H1 (cell line): ENCODE results near the gene KCTD19. TPM values are rescaled to one million over a fixed set of nuclear protein-coding genes. Genes with fewer than 3 reads are reported as not detected.

Experiments used
- CTCF ChIA-PET: fragments of 300-600 bp; sonication (Branson Sonifier 250); formaldehyde crosslinking; loops from one replicate; lab custom pipeline; 2021; ENCODE audit not compliant: partially characterized antibody; lab: Charles Lee
- POLR2A ChIA-PET: fragments of 300-600 bp; sonication (Branson Sonifier 250); formaldehyde crosslinking; loops from one replicate; lab custom pipeline; 2021; ENCODE audit warnings: inconsistent platforms; ENCODE audit not compliant: partially characterized antibody; lab: Charles Lee
- DNase-seq, 2 experiments: peaks; one replicate each; pipeline versions ENCODE4 v3.0.0 to v3.0.0-alpha.2; 2010 to 2022; ENCODE audit warnings: low spot score in 2 of 2, low read depth in 1 of 2, mixed read lengths in 1 of 2
- FAIRE-seq: peaks from 2 replicates; lab custom pipeline; 2011; peaks lifted over from hg19 to GRCh38; lab: Jason Lieb, UNC
- H2AFZ ChIP-seq: 2 replicates; pipeline ENCODE4 v1.8.1; 2012; ENCODE audit warnings: low read length, inconsistent platforms
- H2AK5ac ChIP-seq: 2 replicates; pipeline ENCODE4 v1.6.1; 2013; ENCODE audit warnings: low read depth, low read length
- H2BK120ac ChIP-seq: replicated peaks from 2 replicates; pipeline ENCODE3; 2013; ENCODE audit warnings: low read depth, low read length, inconsistent platforms
- H2BK12ac ChIP-seq: 2 replicates; pipeline ENCODE4 v1.6.1; 2013; ENCODE audit warnings: low read depth, low read length
- H2BK15ac ChIP-seq: 2 replicates; pipeline ENCODE4 v1.6.1; 2013; ENCODE audit warnings: low read length
- H2BK20ac ChIP-seq: 2 replicates; pipeline ENCODE4 v1.6.1; 2013; ENCODE audit warnings: low read length
- H2BK5ac ChIP-seq: 2 replicates; pipeline ENCODE4 v1.6.1; 2013; ENCODE audit warnings: low read depth, low read length
- H3K14ac ChIP-seq: 2 replicates; pipeline ENCODE4 v1.6.1; 2013; ENCODE audit warnings: inconsistent platforms; ENCODE audit not compliant: insufficient read length
- H3K18ac ChIP-seq: 2 replicates; pipeline ENCODE4 v1.6.1; 2013; ENCODE audit warnings: low read length; ENCODE audit errors: extremely low read depth
- H3K23ac ChIP-seq: 2 replicates; pipeline ENCODE4 v1.6.1; 2013; ENCODE audit warnings: inconsistent platforms; ENCODE audit not compliant: insufficient read length
- H3K23me2 ChIP-seq: 2 replicates; pipeline ENCODE4 v1.6.1; 2013; ENCODE audit warnings: low read depth, low read length
- H3K27ac ChIP-seq: 2 replicates; pipeline ENCODE4 v1.6.1; 2011; ENCODE audit warnings: low read depth, low read length, inconsistent platforms
- H3K27me3 ChIP-seq, 4 experiments: replicated peaks in 1 of 4; 1 replicate in 1 of 4; 2 replicates in 3 of 4; pipeline versions ENCODE4 v1.6.1 to v1.8.1; 2011 to 2013; ENCODE audit warnings: low read length in 3 of 4, mild to moderate bottlenecking in 3 of 4, inconsistent platforms in 2 of 4, mixed read lengths in 2 of 4, moderate library complexity in 1 of 4; ENCODE audit not compliant: control insufficient read depth in 3 of 4, insufficient read depth in 3 of 4; ENCODE audit errors: extremely low read depth in 1 of 4
- H3K36me3 ChIP-seq, 4 experiments: 2 replicates each; pipeline versions ENCODE4 v1.6.1 to v1.8.1; 2011 to 2013; ENCODE audit warnings: mild to moderate bottlenecking in 4 of 4, low read length in 3 of 4, moderate library complexity in 2 of 4, control low read depth in 1 of 4, inconsistent platforms in 1 of 4; ENCODE audit not compliant: insufficient read depth in 4 of 4, control insufficient read depth in 2 of 4
- H3K4ac ChIP-seq: replicated peaks from 2 replicates; pipeline ENCODE3; 2013; ENCODE audit warnings: low read length, low read depth, mixed read lengths, inconsistent platforms; ENCODE audit not compliant: insufficient read length
- H3K4me1 ChIP-seq, 4 experiments: replicated peaks in 1 of 4; 1 replicate in 1 of 4; 2 replicates in 3 of 4; pipeline versions ENCODE4 v1.6.1 to v1.8.1; 2011 to 2013; ENCODE audit warnings: low read length in 3 of 4, inconsistent platforms in 2 of 4, mixed read lengths in 1 of 4; ENCODE audit not compliant: insufficient read depth in 4 of 4, control insufficient read depth in 3 of 4
- H3K4me2 ChIP-seq, 2 experiments: 2 replicates each; pipeline versions ENCODE4 v1.6.1 to v1.8.1; 2011 to 2013; ENCODE audit warnings: low read depth in 2 of 2, low read length in 2 of 2, control low read depth in 1 of 2, inconsistent platforms in 1 of 2, mild to moderate bottlenecking in 1 of 2; ENCODE audit not compliant: insufficient read depth in 1 of 2
- H3K4me3 ChIP-seq, 4 experiments: fragments of 200-600, 300-600 bp in 1 of 4; sonication (generic), shearing (Covaris generic), sonication (Bioruptor Twin) in 1 of 4; 2 replicates each; pipeline versions ENCODE4 v1.5.1 to v1.8.1; 2011 to 2016; ENCODE audit warnings: low read length in 4 of 4, low read depth in 3 of 4, control low read depth in 2 of 4, inconsistent platforms in 2 of 4, mild to moderate bottlenecking in 2 of 4, mixed read lengths in 1 of 4, moderate library complexity in 1 of 4; ENCODE audit not compliant: insufficient read depth in 2 of 4; ENCODE audit errors: extremely low read depth in 1 of 4
- H3K56ac ChIP-seq: replicated peaks from 2 replicates; pipeline ENCODE3; 2013; ENCODE audit warnings: low read depth, mild to moderate bottlenecking, mixed read lengths, low read length, inconsistent platforms; ENCODE audit not compliant: insufficient read length
- H3K79me1 ChIP-seq: 2 replicates; pipeline ENCODE4 v1.6.1; 2013; ENCODE audit warnings: low read depth, low read length, control low read depth
- H3K79me2 ChIP-seq, 2 experiments: 2 replicates each; pipeline versions ENCODE4 v1.6.1 to v1.8.1; 2012 to 2013; ENCODE audit warnings: low read length in 2 of 2, mild to moderate bottlenecking in 2 of 2, inconsistent platforms in 1 of 2; ENCODE audit not compliant: insufficient read depth in 2 of 2, control insufficient read depth in 1 of 2
- H3K9ac ChIP-seq, 4 experiments: replicated peaks in 1 of 4; 1 replicate in 1 of 4; 2 replicates in 3 of 4; pipeline versions ENCODE4 v1.6.1 to v1.8.1; 2011 to 2013; ENCODE audit warnings: low read depth in 3 of 4, low read length in 3 of 4, control low read depth in 2 of 4, mild to moderate bottlenecking in 2 of 4, moderate library complexity in 2 of 4, inconsistent platforms in 1 of 4; ENCODE audit errors: extremely low read depth in 1 of 4
- H3K9me3 ChIP-seq, 2 experiments: 2 replicates each; pipeline versions ENCODE4 v1.6.1 to v1.8.1; 2012 to 2013; ENCODE audit warnings: mild to moderate bottlenecking in 2 of 2, moderate library complexity in 2 of 2, control low read depth in 1 of 2, inconsistent platforms in 1 of 2, low read depth in 1 of 2, low read length in 1 of 2, mixed read lengths in 1 of 2; ENCODE audit not compliant: insufficient read depth in 2 of 2
- H4K20me1 ChIP-seq, 2 experiments: replicated peaks in 1 of 2; 2 replicates each; pipeline versions ENCODE3 to v1.8.1; 2011 to 2013; ENCODE audit warnings: inconsistent platforms in 2 of 2, low read length in 2 of 2, mild to moderate bottlenecking in 1 of 2; ENCODE audit not compliant: insufficient read depth in 2 of 2, control insufficient read depth in 1 of 2
- H4K5ac ChIP-seq: 2 replicates; pipeline ENCODE4 v1.6.1; 2013; ENCODE audit warnings: low read length, low read depth, mixed read lengths, inconsistent platforms; ENCODE audit not compliant: insufficient read length
- H4K8ac ChIP-seq: 2 replicates; pipeline ENCODE4 v1.8.0; 2013; ENCODE audit warnings: mild to moderate bottlenecking, moderate library complexity, low read length, inconsistent platforms; ENCODE audit not compliant: insufficient read depth; ENCODE audit errors: extremely low read depth
- H4K91ac ChIP-seq: replicated peaks from 2 replicates; pipeline ENCODE3; 2013; ENCODE audit warnings: low read length, mixed read lengths, inconsistent platforms; ENCODE audit not compliant: insufficient read length
- BRCA1 ChIP-seq: IDR thresholded peaks from 2 replicates; pipeline ENCODE4 v1.6.1; 2012; ENCODE audit warnings: low read depth, low read length, improper control_type of control experiment
- CEBPB ChIP-seq: IDR thresholded peaks from 2 replicates; pipeline ENCODE4 v1.6.1; 2012; ENCODE audit warnings: low read depth, low read length
- EGR1 ChIP-seq: IDR thresholded peaks from 2 replicates; pipeline ENCODE4 v1.6.1; 2011; ENCODE audit warnings: low read depth, low read length, borderline replicate concordance
- FOSL1 ChIP-seq: IDR thresholded peaks from 2 replicates; pipeline ENCODE4 v1.6.1; 2011; ENCODE audit warnings: mild to moderate bottlenecking, low read depth, low read length, moderate library complexity; ENCODE audit not compliant: insufficient read depth
- SP2 ChIP-seq: IDR thresholded peaks from 2 replicates; pipeline ENCODE4 v1.6.1; 2012; ENCODE audit warnings: mild to moderate bottlenecking, low read length, inconsistent platforms
- USF2 ChIP-seq: IDR thresholded peaks from 2 replicates; pipeline ENCODE4 v1.6.1; 2011; ENCODE audit warnings: low read length, improper control_type of control experiment
- WGBS, 2 experiments: shearing (Covaris generic) in 1 of 2; methylation state at CpG; one replicate each; pipeline versions ENCODE4 v1.1.6 to v1.1.7; 2013 to 2015; ENCODE audit warnings: low lambda C conversion rate in 2 of 2, mixed read lengths in 2 of 2, inconsistent platforms in 1 of 2, low coverage in 1 of 2, missing lambda C conversion rate in 1 of 2; ENCODE audit not compliant: insufficient replicate concordance in 2 of 2, insufficient coverage in 1 of 2, insufficient read length in 1 of 2; ENCODE audit errors: extremely low coverage in 1 of 2, missing lambda C conversion rate in 1 of 2; 5-methylcytosine and 5-hydroxymethylcytosine counted together
- polyA plus RNA-seq, 7 experiments: library from polyadenylated mRNA; depleted of rRNA in 3 of 7; stranded (reverse) in 5 of 7; unstranded in 2 of 7; fragments of >200 nt in 5 of 7; fragments of 200-250 nt in 2 of 7; gene quantifications; 1 replicate in 5 of 7; 2 replicates in 1 of 7; 4 replicates in 1 of 7; pipeline versions ENCODE4 v1.2.1 to v1.2.3, GENCODE V29; 2011 to 2013; ENCODE audit warnings: missing spikeins in 2 of 7, mixed read lengths in 2 of 7
- total RNA-seq: library from RNA; stranded (reverse); fragmentation: NEBNext Ultra II Directional; extraction: Animal tissue kit (Norgen Biotek cat#: 25700); gene quantifications from 2 replicates; pipeline ENCODE4 v1.2.1, GENCODE V29; 2021

Gene KCTD19
- total and polyA plus RNA-seq, 2 of the 8 experiments (the other 6 are each of a cell fraction or from before 2014, with no cell fraction given), result 0.06 to 0.24 TPM

GRCh38 chr16:67350324-67350723, 23.8 kb upstream of the KCTD19 start:
- H3K79me1 ChIP-seq, result no peaks in the 10 kb centered on the region
- no peak overlapping the region for H4K91ac ChIP-seq
- H2BK12ac ChIP-seq, result no peak overlapping the region
- no peak overlapping the region for H3K9ac ChIP-seq
- no peaks in the 10 kb centered on the region for H3K23me2 ChIP-seq
- H2BK120ac ChIP-seq, result no peak overlapping the region
- H3K4ac ChIP-seq, result no peak overlapping the region
- H4K5ac ChIP-seq, result no peak overlapping the region
- no peak overlapping the region for H2AK5ac ChIP-seq
- 83% methylated on average over 1 of the region's 1 CpG; no CpG with 5 or more reads in 1 of the 2 experiments for WGBS, 2 experiments
- H3K4me1 ChIP-seq, result no peaks in the 10 kb centered on the region
- H3K9me3 ChIP-seq, result no peaks in the 10 kb centered on the region
- H3K79me2 ChIP-seq, result no peaks in the 10 kb centered on the region
- H2AFZ ChIP-seq, result no peak overlapping the region
- H4K8ac ChIP-seq, result no peak overlapping the region
- no peak overlapping the region for H3K56ac ChIP-seq
- H4K20me1 ChIP-seq, result no peaks in the 10 kb centered on the region
- TF ChIP-seq USF2 (no peak), CEBPB (no peak), FOSL1 (no peak), BRCA1 (no peak), SP2 (no peak), EGR1 (no peak)
- H3K27me3 ChIP-seq, result 0 out of 7 replicates have a peak, but pooled peaks cover 0 to 3% (median 0%) of the 10 kb centered on the region in 4 experiments
- no peak overlapping the region for H2BK20ac ChIP-seq
- DNase-seq (no peak), FAIRE-seq (no peak)
- ChIA-PET CTCF (interaction anchor here (1.1 to 2.5 kb wide), 9 partner anchors 9 to 113 kb away, joined by 3 to 9 read pairs (median 4); no protein-coding TSS in a partner anchor), POLR2A (no interaction called here)
- no peak overlapping the region for H2BK15ac ChIP-seq
- no peak overlapping the region for H3K14ac ChIP-seq
- H3K4me2 ChIP-seq, result no peak overlapping the region
- no peak overlapping the region for H3K4me3 ChIP-seq
- H3K23ac ChIP-seq, result no peak overlapping the region
- no peak overlapping the region for H2BK5ac ChIP-seq
- no peaks in the 10 kb centered on the region for H3K36me3 ChIP-seq
- no peak overlapping the region for H3K18ac ChIP-seq
- H3K27ac ChIP-seq, result no peak overlapping the region
